ENCODE measurements around the gene HIGD1A.

DNA sequence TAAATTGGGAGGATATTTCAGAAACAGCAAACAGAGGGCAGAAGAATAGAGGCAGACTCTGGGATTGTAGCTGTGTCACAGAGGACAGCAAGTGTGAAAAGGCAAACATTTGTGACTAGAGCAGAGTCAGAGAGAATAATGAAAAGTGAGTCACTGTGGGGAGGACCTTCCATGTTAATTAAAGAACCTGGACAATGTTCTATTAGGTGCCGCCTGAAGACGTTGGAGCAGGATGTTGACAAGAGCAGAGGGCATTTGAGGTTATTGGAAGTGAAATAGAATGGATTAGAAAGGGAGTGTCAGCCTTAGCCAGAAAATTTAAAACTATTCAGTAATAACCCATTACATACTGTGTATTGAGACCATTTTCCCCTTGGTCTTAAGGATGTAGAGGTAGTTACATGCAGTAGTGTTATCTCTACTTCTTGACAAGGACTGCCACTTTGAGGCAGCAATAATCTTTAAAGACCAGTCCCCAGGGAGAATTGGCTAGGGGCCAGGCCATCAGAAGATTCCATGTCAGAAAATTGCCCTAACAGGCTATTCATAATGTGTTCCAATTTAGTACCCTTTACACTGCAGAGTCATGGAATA, 10.7 kb upstream of the HIGD1A start:
- TF ChIP-seq, protein P1, sequence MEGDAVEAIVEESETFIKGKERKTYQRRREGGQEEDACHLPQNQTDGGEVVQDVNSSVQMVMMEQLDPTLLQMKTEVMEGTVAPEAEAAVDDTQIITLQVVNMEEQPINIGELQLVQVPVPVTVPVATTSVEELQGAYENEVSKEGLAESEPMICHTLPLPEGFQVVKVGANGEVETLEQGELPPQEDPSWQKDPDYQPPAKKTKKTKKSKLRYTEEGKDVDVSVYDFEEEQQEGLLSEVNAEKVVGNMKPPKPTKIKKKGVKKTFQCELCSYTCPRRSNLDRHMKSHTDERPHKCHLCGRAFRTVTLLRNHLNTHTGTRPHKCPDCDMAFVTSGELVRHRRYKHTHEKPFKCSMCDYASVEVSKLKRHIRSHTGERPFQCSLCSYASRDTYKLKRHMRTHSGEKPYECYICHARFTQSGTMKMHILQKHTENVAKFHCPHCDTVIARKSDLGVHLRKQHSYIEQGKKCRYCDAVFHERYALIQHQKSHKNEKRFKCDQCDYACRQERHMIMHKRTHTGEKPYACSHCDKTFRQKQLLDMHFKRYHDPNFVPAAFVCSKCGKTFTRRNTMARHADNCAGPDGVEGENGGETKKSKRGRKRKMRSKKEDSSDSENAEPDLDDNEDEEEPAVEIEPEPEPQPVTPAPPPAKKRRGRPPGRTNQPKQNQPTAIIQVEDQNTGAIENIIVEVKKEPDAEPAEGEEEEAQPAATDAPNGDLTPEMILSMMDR (IDR thresholded peaks at IDR 0.05; ENCODE audit: insufficient read depth, low read depth, low read length): no peak
- TF ChIP-seq EZH2 (IDR thresholded peaks at IDR 0.05; ENCODE audit: insufficient read depth, low read length): no peak
